ENCODE results near the gene SRP68.

Gene SRP68

DNA sequence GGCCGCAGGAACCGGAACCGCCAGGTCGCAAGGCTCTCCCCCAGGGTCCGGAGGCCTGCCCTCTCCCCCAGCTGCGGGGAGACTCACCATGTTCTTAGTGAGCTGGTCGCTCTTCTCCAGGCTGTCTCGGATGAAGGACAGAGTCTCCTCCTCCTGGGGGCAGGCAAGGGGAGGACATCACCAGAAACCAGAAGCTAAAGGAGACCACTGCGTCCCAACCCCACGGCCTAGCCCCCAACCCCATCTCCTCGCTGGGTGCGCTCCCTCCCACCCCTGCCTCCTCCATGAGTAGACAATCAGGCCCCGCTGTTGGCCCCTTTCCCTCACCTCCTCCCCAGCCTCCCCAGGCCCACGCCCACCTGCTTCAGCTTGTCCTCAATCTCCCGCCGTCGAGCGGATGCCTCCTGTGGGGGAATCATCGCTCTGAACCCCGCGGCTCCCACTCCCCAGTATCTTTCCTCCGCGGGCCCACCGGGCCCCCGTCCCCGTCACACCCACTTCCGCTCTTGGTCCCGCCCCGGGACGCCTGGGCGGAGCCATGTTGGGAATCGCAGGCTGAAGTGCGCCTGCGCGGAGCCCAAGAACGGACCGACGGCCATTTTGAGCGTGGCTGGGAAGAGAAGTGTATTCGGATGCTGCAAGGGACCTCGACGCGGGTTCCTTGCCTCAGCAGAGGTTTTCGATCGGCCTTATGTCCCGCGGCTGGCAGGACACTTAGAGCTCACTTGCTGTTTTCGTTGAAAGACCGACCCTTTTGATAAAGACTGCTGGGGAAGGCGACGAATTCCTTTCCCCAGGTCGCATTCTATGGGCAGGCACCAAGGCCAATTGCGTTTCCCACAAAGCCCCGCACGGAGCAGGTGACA lies 31.2 kb upstream of the SRP68 start, which contains the start of gene EXOC7:
Gene EXOC7, minus strand, starts transcription at position 514 of the 866 bp plus-strand sequence. Its CDS starts 95 bp downstream, at position 419.
- no peaks in the 10 kb centered on the region for H3K27me3 ChIP-seq (ENCODE audit: control insufficient read depth, insufficient read depth, low read length)
- peaks cover 12% of the 10 kb centered on the region for H3K36me3 ChIP-seq (ENCODE audit: control insufficient read depth, insufficient read depth, low read length)
- peak within 1 kb of the TSS; percentile 80 for H3K9ac ChIP-seq (ENCODE audit: low read depth, low read length)
- peak within 1 kb of the TSS; percentile 96 for H3K4me3 ChIP-seq (ENCODE audit: low read depth, low read length)
- H3K9me3 ChIP-seq (ENCODE audit: control insufficient read depth, insufficient read depth, low read length) = no peaks in the 10 kb centered on the region
- H3K4me1 ChIP-seq (ENCODE audit: control insufficient read depth, insufficient read depth, low read length) = peaks cover 8% of the 10 kb centered on the region

DNA sequence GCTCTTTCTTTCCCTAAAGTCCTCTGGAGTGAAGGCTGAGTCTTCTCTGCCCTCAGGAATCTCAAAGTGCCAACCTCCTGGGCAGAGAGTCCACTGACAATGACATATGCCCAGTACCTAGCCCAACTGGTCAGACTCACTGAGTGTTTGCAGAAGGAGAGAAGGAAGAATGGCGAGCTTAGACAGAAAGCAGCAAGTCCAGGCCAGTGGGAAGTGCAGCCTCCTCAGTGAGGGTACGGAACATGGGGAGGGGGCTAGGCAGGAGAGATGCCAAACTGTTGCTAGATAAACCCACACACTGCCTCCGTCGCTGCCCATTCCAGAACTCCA lies 30.6 kb upstream of the SRP68 start:
- H3K9me3 ChIP-seq (ENCODE audit: control insufficient read depth, insufficient read depth, low read length) = no peaks in the 10 kb centered on the region
- peak overlapping the region; percentile 73 for H3K9ac ChIP-seq (ENCODE audit: low read depth, low read length)
- peaks cover 8% of the 10 kb centered on the region for H3K4me1 ChIP-seq (ENCODE audit: control insufficient read depth, insufficient read depth, low read length)
- peaks cover 12% of the 10 kb centered on the region for H3K36me3 ChIP-seq (ENCODE audit: control insufficient read depth, insufficient read depth, low read length)
- H3K27me3 ChIP-seq (ENCODE audit: control insufficient read depth, insufficient read depth, low read length) = no peaks in the 10 kb centered on the region
- peak overlapping the region; percentile 96 for H3K4me3 ChIP-seq (ENCODE audit: low read depth, low read length)

DNA sequence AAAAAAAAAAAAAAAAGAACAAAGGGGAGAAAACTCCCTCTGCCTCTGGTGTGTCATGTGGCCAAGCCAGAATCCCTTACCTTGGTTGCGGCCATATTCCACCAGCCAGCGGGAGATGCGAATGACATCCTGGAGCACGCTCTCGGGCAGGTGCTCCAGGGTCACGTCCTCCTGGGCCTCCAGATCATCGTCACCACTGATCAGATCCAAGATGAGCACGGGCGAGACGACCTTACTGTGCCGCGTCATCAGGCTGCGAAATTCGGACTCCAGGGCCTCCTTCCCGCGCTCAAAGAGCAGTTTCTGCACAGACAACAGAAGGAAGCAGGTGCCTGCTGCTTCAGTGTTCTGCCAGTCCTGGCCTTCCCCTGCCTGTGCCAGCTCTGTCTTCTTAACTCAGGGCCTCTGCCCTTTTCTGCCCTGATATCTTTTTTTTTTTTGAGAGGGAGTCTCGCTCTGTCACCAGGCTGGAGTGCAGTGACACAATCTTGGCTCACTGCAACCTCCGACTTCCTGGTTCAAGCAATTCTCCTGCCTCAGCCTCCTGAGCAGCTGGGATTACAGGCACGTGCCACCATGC lies 25.5 kb upstream of the SRP68 start:
- no peaks in the 10 kb centered on the region for H3K9me3 ChIP-seq (ENCODE audit: control insufficient read depth, insufficient read depth, low read length)
- H3K4me3 ChIP-seq (ENCODE audit: low read depth, low read length) = no peak overlapping the region
- no peaks in the 10 kb centered on the region for H3K4me1 ChIP-seq (ENCODE audit: control insufficient read depth, insufficient read depth, low read length)
- no peaks in the 10 kb centered on the region for H3K27me3 ChIP-seq (ENCODE audit: control insufficient read depth, insufficient read depth, low read length)
- no peak overlapping the region for H3K9ac ChIP-seq (ENCODE audit: low read depth, low read length)
- peaks cover 41% of the 10 kb centered on the region for H3K36me3 ChIP-seq (ENCODE audit: control insufficient read depth, insufficient read depth, low read length)

DNA sequence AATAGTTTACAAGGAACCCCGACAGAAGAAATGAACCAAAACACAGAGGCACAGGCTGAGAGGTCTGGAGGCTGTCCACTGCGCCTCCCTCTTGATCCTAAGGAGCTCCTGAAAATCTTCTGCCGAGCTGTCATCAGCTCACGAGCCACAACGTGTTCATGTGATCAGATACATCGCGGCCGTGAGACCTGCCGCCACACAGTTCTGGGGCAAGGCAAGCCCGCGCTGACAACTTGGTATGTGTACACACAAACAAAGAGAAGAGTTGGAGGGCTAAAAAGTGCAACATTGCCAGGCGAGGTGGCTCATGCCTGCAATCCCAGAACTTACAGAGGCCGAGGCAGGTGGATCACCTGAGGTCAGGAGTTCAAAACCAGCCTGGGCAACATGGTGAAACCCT lies 23.6 kb upstream of the SRP68 start:
- Histone ChIP-seq H3K4me3 (ENCODE audit: low read depth, low read length) (no peak overlapping the region), H3K9me3 (ENCODE audit: control insufficient read depth, insufficient read depth, low read length) (no peaks in the 10 kb centered on the region), H3K36me3 (ENCODE audit: control insufficient read depth, insufficient read depth, low read length) (peaks cover 46% of the 10 kb centered on the region), H3K9ac (ENCODE audit: low read depth, low read length) (no peak overlapping the region), H3K4me1 (ENCODE audit: control insufficient read depth, insufficient read depth, low read length) (no peaks in the 10 kb centered on the region), H3K27me3 (ENCODE audit: control insufficient read depth, insufficient read depth, low read length) (no peaks in the 10 kb centered on the region)

DNA sequence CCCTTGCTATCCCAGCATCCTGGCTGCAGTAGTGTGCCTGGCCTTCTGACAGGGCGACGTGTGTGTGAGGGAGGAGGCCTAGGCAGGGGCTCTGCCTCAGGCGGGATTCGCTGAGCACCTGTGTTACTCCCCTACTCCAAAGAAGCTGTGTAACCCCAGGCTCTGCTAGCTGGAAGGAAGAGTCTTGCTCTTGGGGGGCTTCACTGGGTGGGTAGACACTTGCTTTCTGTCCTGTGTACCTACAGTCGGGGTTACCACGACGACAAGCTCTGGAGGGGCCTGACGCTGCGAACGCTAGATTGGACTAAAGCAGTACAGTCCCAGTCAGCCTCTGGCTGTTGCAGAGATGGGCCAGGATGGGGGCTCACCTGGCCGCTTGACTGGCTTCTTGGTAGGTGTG lies 21.7 kb upstream of the SRP68 start:
- no peak overlapping the region for H3K4me3 ChIP-seq (ENCODE audit: low read depth, low read length)
- peaks cover 52% of the 10 kb centered on the region for H3K36me3 ChIP-seq (ENCODE audit: control insufficient read depth, insufficient read depth, low read length)
- no peaks in the 10 kb centered on the region for H3K27me3 ChIP-seq (ENCODE audit: control insufficient read depth, insufficient read depth, low read length)
- no peaks in the 10 kb centered on the region for H3K9me3 ChIP-seq (ENCODE audit: control insufficient read depth, insufficient read depth, low read length)
- H3K4me1 ChIP-seq (ENCODE audit: control insufficient read depth, insufficient read depth, low read length) = no peaks in the 10 kb centered on the region
- no peak overlapping the region for H3K9ac ChIP-seq (ENCODE audit: low read depth, low read length)

DNA sequence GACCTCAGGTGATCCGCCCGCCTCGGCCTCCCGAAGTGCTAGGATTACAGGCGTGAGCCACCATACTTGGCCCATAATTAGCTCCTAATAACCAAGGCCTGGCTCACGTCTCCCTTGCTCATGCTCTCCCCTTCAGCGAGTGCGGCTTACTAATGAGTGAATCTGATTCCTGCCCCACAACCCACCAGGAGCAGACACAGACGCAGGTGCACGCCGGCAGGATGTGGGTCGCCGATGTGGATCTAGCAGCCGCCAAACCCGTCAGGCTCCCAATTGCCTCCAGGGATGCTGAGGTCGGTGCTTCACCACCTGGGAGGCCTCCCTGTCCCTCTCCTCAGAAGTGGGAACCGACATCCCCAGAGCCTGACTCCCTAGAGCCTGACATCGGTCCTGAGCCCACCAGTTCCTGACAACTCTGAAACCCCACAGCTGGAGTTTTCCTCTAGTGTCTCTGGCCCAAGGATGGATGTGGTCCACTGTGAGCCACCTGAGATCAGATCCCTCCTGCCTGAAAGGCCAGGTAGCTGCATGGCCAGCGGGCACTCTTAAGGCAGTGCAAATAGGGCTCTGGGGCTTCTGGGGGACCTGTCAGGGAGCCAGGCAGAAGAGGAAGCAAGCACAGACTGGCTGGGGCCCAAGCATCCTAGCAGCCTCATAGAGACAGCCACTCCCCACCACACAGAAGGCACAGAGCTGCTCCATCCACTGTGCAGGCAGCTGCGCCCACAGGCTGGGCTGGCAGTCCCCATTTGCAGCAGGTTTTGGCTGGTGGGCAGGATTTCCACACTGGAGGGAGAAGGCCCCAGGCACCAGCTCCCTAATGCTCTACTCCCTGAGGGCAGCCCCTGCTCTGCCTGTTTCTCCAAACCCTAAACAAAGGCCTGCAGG lies 20.5 kb upstream of the SRP68 start:
- Histone ChIP-seq H3K4me1 (ENCODE audit: control insufficient read depth, insufficient read depth, low read length) (no peaks in the 10 kb centered on the region), H3K9ac (ENCODE audit: low read depth, low read length) (no peak overlapping the region), H3K27me3 (ENCODE audit: control insufficient read depth, insufficient read depth, low read length) (no peaks in the 10 kb centered on the region), H3K4me3 (ENCODE audit: low read depth, low read length) (no peak overlapping the region), H3K9me3 (ENCODE audit: control insufficient read depth, insufficient read depth, low read length) (no peaks in the 10 kb centered on the region), H3K36me3 (ENCODE audit: control insufficient read depth, insufficient read depth, low read length) (peaks cover 62% of the 10 kb centered on the region)

DNA sequence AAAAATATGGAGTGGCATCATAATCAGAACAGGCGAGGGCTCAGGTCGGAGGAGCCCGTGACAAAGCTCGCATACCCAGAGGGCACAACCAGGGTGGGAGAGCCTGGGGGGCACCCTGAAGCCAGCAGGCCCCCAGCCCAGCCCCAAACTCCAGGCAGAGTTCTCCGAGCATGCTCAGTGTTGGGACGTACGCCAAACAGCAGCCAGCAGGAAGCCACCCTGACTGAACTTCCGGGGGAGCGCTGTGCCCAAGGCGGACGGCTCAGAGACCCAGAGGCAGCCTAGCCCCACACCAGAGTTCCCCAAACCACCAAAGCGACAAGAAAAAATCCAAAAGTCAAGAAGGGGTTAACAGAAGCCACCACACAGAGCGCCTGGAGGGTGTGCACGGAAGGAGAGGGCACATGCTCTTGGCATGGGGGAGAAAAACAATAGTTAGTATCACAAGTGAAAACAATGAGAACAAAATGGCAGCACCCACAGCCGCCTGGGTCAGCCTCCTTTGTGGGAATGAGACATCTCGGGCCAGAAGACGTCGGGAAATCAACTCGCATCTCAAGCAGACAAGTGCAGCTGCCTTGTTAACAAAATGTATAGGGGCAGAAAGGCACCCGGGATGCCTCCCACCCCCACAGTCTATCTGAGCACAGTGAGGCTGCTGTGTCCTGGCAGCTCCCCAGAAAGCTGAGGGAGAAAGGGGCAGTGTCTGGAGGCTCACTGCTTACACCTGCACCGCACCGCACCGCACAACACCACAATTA lies 19.4 kb upstream of the SRP68 start:
- no peak overlapping the region for H3K9ac ChIP-seq (ENCODE audit: low read depth, low read length)
- no peak overlapping the region for H3K4me3 ChIP-seq (ENCODE audit: low read depth, low read length)
- H3K36me3 ChIP-seq (ENCODE audit: control insufficient read depth, insufficient read depth, low read length) = peaks cover 64% of the 10 kb centered on the region
- H3K4me1 ChIP-seq (ENCODE audit: control insufficient read depth, insufficient read depth, low read length) = no peaks in the 10 kb centered on the region
- no peaks in the 10 kb centered on the region for H3K27me3 ChIP-seq (ENCODE audit: control insufficient read depth, insufficient read depth, low read length)
- no peaks in the 10 kb centered on the region for H3K9me3 ChIP-seq (ENCODE audit: control insufficient read depth, insufficient read depth, low read length)

DNA sequence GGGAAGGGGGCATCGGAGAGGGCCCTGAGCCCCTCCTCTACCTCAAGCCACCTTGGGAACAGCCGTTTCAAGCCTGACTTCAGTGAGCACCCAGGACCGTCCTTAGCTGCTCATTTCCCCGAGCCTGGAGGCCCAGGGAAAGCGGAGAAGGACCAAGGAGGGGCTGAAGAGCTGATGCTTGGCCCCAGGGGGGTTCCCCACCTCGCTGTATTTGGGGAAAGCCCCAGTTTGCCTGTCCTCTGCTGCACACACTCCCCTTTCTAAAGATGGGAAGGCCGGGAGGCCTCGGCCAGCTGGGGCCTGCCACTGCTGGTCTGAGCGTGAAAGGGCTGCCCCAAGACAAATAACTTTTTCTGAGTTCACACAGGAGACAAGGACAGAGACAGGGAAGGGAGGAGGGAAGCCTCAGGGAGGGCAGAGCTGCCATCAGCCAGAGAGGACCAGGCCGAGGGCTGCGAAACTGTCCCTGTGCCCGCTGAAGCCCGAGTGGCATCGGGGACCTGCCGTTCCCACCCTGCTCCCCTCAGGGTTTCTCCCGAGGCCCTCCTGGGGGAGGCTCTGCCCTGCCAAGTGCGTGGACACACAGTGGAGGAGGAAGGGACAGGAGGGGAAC lies 18.3 kb upstream of the SRP68 start:
- no peak overlapping the region for H3K4me3 ChIP-seq (ENCODE audit: low read depth, low read length)

DNA sequence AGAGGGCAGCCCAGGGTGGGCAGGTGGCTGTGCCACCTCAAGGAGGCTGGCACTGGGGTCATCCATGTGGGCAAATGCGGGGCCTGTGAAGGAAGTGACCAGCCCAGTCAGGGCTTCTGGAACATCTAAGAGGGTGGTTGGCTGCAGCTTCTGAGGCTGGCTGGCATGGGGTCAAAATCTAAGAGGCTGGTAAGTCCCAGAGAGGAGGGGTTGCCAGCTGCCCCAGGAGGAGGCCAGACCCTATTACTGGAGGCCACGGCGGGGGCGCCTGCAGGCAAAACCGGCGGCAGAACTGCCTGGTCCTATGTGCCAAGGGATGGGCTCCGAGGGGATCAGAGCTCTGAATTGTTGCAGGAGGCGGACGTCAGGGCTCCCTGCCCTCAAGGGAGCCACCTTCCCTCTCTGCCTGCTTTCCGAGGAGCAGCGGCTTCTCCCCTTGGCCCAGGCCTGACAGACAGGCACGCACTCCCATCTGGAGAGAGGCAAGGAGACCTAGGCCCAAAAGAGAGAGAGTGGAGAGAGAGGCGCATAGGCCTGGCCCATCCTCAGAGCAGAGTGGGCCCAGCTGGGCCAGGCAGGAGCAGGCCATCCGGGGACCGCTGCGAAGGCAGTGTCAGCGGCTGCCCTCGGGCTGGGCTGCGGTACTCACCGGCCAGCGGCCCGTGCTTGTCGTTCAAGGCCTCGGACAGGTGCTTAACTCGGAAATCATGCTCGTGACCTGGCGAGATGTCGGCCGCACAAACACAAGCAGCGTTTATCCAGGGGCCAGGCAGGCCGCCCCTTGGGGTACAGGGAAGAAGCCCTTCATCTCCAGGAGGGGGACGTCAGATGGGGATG lies 17.6 kb upstream of the SRP68 start:
- Histone ChIP-seq H3K36me3 (ENCODE audit: control insufficient read depth, insufficient read depth, low read length) (peaks cover 75% of the 10 kb centered on the region), H3K27me3 (ENCODE audit: control insufficient read depth, insufficient read depth, low read length) (no peaks in the 10 kb centered on the region), H3K9ac (ENCODE audit: low read depth, low read length) (no peak overlapping the region), H3K9me3 (ENCODE audit: control insufficient read depth, insufficient read depth, low read length) (no peaks in the 10 kb centered on the region), H3K4me1 (ENCODE audit: control insufficient read depth, insufficient read depth, low read length) (no peaks in the 10 kb centered on the region), H3K4me3 (ENCODE audit: low read depth, low read length) (no peak overlapping the region)

More for the DNA sequence above, 18.3 kb upstream of the SRP68 start:
- peaks cover 68% of the 10 kb centered on the region for H3K36me3 ChIP-seq (ENCODE audit: control insufficient read depth, insufficient read depth, low read length)
- no peaks in the 10 kb centered on the region for H3K9me3 ChIP-seq (ENCODE audit: control insufficient read depth, insufficient read depth, low read length)
- no peaks in the 10 kb centered on the region for H3K4me1 ChIP-seq (ENCODE audit: control insufficient read depth, insufficient read depth, low read length)
- no peak overlapping the region for H3K9ac ChIP-seq (ENCODE audit: low read depth, low read length)
- H3K27me3 ChIP-seq (ENCODE audit: control insufficient read depth, insufficient read depth, low read length) = no peaks in the 10 kb centered on the region

DNA sequence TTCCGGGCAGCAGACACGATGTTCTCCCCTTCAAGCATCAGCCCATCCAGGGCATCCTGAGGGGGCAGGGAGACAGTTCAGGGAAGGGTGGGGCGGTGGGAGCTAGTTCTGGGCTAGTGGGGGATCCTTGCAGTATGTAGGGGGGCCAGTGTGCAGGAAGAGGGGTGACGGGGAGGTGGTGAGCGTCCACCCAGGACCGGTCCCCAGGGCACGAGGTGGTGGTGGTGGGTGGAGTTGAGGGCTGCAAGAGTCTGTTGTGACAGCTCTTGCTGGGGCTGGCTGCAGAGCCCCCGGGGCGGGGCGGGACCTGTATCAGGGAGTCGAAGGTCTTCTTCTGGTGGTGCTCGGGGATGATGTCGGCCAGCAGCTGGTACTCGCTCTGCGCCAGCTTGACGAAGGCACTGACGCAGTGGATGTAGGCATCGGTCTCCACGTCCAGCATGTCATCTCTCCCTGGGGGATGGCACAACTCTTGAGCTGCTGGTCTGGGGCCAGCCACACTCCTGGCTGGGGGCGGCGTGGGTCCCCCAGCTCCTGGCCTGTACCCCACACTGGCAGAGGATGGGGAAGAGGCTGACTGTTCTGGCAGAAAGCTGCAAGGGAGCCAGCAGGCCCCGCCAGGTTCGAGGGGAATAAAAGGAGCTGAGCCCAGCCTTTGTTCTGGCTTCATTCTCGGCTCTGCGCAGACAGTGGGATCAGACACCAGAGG lies 16.7 kb upstream of the SRP68 start:
- no peak overlapping the region for H3K9ac ChIP-seq (ENCODE audit: low read depth, low read length)
- no peak overlapping the region for H3K4me3 ChIP-seq (ENCODE audit: low read depth, low read length)
- no peaks in the 10 kb centered on the region for H3K9me3 ChIP-seq (ENCODE audit: control insufficient read depth, insufficient read depth, low read length)
- H3K4me1 ChIP-seq (ENCODE audit: control insufficient read depth, insufficient read depth, low read length) = no peaks in the 10 kb centered on the region
- H3K36me3 ChIP-seq (ENCODE audit: control insufficient read depth, insufficient read depth, low read length) = peaks cover 78% of the 10 kb centered on the region
- no peaks in the 10 kb centered on the region for H3K27me3 ChIP-seq (ENCODE audit: control insufficient read depth, insufficient read depth, low read length)

Data from iPS-15b (cell line).